OCI-LY7 (cell line): ENCODE data around the gene SLC8A1.

Experiments used
- EZH2phosphoT487 ChIP-seq: fragments of 200-600 bp; sonication (generic); IDR thresholded peaks from 2 replicates; pipeline ENCODE4 v1.6.1; 2018; ENCODE audit warnings: low read depth, borderline replicate concordance, mild to moderate bottlenecking, mixed run types, antibody characterized with exemption, low read length, moderate library complexity, mixed read lengths
- TF ChIP-seq, protein P1 (sequence below): fragments of 200-600 bp; sonication (generic); conservative IDR thresholded peaks from 2 replicates; pipeline ENCODE4 v1.5.1; 2014; ENCODE audit warnings: mild to moderate bottlenecking, antibody characterized with exemption, low read length, moderate library complexity, mixed read lengths

DNA sequence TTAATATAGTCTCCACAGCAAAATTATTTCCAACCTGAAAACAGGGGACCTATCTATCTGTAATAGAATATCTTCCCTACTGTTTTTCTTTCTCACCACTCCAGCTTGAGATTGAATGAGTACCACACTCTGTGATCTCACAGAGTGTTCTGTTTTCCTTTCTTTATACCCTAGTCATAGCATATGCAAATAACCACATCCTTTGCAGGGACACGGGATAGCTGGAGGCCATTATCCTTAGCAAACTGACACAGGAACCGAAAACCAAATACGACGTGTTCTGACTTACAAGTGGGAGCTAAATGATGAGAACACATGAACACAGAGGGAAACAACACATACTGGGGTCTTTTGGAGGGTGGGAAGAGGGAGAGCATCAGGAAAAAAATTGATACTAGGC, 224.7 kb downstream of the SLC8A1 start:
- TF ChIP-seq, protein P1, sequence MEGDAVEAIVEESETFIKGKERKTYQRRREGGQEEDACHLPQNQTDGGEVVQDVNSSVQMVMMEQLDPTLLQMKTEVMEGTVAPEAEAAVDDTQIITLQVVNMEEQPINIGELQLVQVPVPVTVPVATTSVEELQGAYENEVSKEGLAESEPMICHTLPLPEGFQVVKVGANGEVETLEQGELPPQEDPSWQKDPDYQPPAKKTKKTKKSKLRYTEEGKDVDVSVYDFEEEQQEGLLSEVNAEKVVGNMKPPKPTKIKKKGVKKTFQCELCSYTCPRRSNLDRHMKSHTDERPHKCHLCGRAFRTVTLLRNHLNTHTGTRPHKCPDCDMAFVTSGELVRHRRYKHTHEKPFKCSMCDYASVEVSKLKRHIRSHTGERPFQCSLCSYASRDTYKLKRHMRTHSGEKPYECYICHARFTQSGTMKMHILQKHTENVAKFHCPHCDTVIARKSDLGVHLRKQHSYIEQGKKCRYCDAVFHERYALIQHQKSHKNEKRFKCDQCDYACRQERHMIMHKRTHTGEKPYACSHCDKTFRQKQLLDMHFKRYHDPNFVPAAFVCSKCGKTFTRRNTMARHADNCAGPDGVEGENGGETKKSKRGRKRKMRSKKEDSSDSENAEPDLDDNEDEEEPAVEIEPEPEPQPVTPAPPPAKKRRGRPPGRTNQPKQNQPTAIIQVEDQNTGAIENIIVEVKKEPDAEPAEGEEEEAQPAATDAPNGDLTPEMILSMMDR, result no peak
- no peak for TF ChIP-seq EZH2phosphoT487
